NCI-H2227 treated with DMSO at 0.1 percent for 48 hours (cell line): ENCODE measurements around the gene KAT2B.

Source experiments
- DNase-seq: peaks from one replicate; lab custom pipeline; 2025; lab: John Stamatoyannopoulos, UW

The KAT2B gene

DNA sequence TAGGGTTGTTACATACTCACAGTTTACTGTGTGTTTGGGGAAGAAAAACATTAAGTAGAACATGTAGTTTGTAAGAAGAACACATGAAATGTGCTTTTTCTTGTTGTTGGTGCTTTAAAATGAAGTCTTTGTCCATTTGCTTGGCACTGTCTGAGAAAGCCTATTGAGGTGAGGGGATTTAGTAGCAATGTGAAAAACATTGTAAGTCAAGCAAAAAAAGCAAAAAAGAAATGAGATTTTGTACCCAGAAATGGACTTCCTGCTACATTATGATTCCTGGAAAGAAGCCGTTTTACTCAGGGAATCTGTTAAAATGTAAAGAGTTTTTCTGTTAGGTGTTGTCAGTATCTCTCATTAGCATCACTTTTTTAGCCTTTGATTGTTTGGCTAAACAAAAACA is 59.9 kb downstream of the KAT2B start:
- DNase-seq = no peak

- DNase-seq = no peak
These were observed 60.8 kb downstream of the KAT2B start for GRCh38 chr3:20101041-20101440.

DNA sequence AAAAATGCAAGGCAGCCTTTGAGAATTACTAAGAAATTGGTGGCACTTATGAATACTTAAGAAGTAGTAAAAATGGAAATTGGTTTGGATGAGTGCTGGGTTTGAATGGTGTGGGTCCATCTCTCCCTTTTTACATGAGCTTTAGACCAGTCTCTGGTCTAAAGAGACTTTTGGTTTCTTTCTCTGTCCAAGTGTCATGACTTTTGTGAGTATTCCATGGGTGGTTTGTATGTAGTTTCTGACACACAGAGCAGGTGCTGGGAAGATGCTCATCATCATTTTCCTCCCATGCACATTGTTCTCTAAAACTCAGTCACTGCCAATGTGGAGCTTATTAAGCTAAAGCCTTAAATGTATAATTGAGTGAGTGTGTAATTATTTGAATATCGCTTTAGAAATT is 63.5 kb downstream of the KAT2B start:
- no peak for DNase-seq

- DNase-seq = no peak
These were observed 64.0 kb downstream of the KAT2B start for GRCh38 chr3:20104167-20104661.

DNA sequence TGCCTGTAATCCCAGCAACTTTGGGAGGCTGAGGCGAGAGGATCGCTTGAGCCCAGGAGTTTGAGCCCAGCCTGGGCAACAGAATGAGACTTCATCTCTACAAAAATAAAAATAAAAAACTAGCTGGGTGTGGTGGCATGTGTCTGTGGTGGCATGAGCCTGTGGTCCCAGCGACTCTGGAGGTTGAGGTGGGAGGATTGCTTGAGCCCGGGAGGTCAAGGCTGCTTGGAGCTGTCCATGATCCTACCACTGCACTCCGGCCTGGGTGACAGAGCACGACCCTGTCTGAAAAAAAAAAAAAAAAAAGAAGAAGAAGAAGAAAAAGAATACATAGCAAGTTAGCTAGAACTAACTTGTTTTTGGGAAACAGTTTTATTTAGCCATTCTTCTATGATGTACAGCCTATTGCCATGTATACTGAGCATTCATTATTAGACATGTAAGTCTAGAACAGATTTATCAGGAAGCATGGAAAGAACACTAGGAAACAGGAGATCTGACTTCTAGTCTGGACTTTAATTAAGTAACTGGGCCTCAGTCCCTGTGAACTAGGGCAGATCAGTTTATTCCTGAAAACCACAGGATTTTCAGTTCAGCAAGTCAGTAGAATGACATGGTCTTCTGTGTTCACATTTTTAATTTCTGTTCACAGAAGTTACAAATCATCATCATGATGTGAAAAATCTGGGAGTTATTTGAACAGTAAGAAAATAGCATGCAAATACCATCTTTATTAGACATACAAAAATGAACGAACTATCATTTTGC is 65.5 kb downstream of the KAT2B start:
- DNase-seq = no peak

DNA sequence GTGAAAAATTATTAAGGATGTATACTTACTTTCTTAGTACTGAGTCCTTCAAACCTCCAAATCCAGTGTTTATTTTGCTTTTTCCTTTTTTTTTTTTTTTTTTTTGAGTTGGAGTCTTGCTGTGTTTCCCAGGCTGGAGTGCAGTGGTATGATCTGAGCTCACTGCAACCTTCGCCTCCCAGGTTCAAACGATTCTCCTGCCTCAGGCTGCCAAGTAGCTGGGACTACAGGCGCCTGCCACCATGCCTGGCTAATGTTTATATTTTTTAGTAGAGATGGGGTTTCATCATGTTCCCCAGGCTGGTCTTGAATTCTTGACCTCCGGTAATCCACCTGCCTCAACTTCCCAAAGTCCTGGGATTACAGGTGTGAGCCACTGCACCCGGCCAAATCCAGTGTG is 67.5 kb downstream of the KAT2B start:
- no peak for DNase-seq

DNA sequence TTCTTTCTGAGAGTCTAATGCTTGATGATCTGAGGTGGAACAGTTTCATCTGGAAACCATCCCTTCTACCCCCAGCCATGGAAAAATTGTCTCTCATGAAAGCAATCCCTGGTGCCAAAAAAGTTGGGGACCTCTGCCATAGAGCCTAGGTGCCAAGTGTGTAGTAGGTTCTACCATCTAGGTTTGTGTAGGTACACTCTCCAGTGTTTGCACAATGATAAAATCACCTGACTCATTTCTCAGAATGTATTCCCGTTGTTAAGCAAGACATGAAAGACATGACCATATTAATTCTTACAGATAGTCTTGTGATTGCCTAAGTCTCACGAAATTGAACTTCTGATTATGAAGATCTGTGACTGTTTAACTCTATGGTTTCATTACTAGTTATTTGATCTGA is 68.6 kb downstream of the KAT2B start:
- no peak for DNase-seq

GRCh38 chr3:20110826-20111225 is 70.6 kb downstream of the KAT2B start:
- no peak for DNase-seq

DNA sequence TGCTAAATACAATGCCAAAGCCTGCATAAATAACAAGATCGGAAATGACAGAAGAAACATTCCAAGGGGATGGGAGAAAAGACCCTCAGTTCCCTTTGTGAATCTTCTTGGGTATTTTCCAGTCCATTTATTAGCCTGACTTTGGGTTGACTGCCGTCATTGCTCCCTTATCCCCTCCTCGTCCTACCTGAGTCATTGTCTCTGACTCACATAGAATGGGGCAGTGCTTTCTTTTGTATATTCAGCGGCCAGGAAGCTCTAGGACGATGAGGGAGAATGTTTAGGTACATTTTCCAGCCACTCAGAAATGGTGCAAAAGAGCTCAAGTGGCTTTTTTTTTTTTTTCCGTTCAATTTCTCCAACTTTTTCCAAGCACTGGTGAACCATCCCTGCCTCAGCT is 71.6 kb downstream of the KAT2B start:
- no peak for DNase-seq

GRCh38 chr3:20121088-20121487 is 80.8 kb downstream of the KAT2B start:
- no peak for DNase-seq

DNA sequence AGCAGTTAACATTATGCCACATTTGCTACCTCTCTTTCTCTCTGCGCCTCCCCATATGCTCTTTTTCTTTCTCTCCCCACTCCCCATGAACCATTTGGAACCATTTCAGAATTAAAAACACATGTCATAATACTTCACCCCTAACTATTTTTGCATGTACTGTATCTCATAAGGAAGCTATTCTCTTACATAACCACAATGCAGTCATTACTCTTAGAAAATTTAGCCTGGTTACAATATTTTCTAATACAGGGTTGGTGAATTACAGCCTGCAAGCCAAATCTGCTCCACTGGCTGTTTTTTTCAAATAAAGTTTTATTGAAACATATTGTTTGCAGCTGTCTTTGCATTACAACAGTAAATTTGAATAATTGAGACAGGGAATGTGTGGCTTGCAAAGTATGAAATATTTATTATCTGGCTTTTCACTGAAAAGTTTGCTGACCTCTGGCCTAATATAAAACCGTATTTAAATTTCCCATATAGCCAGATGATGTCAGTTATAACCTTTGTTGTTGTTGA is 82.9 kb downstream of the KAT2B start:
- no peak for DNase-seq

- DNase-seq = no peak
These were observed 85.0 kb downstream of the KAT2B start for GRCh38 chr3:20125289-20125688.

DNA sequence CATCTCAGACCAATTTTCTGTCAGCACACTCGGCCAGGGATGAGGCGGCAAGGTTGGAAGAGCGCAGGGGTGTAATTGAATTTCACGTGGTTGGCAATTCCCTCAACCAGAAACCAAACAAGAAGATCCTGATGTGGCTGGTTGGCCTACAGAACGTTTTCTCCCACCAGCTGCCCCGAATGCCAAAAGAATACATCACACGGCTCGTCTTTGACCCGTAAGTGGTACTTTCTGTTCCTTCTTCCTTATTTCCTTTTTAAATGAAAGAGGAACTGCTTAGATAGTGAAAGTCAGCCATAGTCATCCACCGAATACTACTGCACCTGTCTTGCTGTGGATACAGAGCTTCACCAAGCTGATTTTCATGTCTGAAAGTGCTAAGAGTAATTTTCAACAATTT is 85.7 kb downstream of the KAT2B start:
- no peak for DNase-seq

DNA sequence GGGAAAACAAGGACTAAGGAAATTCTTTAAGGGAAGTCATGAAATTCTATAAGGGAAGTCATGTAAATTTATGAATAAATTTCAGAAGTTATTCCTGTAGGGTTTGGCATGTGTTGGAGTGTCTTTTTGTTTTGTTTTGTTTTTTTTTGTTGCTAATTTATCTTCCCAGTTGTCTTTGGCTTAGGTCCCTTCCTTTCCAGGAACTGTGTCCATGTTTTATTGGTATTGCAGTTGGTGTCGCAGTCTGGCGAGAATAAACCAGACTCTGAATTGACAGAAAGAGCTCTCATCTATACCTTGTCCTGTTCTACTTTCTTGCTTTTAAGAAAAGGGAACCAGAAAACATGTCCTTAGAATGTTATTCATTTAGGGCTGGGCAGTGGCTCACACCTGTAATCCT is 88.1 kb downstream of the KAT2B start:
- DNase-seq = no peak

DNA sequence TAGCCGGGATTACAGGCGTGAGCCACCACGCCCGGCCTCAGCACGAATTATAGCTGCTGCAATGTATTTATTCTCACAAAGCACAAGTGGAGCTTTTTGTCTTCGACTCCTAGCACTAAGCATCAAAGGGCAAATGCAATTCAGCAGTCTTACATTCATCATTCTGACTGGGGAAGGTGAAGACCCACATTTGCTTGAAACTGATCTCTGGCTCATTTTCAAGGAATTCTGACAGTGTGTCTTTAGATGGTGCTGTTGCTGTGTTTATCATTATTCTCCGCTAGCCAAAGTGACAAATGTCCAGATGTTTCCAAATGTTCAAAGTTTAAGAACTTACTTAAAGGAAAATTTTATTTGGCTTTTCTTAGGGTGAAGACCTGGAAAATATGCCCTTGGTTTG is 89.9 kb downstream of the KAT2B start:
- DNase-seq = peak; percentile 35

GRCh38 chr3:20136231-20136630 is 96.0 kb downstream of the KAT2B start:
- DNase-seq = no peak

GRCh38 chr3:20137647-20138046 is 97.4 kb downstream of the KAT2B start:
- DNase-seq = no peak

DNA sequence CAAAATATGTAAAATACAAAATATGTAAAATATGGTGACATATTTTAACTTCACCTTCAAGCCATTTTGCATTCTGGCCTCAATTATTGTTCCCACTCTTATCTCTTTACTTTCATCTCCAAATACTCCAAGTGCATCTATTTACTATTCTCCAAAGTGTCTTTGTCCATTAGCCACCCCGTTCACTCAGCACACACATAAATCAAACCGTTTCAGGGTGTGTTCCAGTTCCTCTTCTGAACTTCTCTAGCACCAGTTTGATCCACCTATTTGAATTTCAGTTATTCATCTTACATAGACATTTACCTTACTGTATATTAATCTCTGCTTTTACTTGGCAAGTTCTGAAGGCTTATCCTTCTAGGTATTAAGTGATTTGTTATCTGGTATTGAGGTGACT is 100.6 kb downstream of the KAT2B start:
- no peak for DNase-seq

- DNase-seq = no peak
These were observed 101.1 kb downstream of the KAT2B start for GRCh38 chr3:20141316-20141715.

DNA sequence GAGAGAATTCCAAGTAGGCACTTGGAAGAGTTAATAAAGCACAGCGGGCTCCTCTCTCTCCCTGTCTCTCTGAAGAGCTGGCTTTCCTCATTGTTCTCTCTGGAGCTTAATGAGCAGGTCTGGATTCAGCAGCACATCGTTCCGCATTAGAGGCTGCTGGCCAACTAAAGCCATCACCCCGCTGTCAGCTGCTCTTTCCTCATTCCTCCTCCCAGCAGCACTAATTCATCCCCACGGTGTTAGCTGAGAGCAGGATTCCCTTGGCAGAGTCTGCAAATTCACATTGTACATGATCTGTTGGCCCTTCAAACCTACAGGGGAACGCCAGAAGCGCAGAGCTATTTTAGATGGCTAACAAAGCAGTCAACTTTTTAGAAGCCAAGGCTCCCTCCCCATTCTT is 101.6 kb downstream of the KAT2B start:
- DNase-seq = peak; percentile 62

DNA sequence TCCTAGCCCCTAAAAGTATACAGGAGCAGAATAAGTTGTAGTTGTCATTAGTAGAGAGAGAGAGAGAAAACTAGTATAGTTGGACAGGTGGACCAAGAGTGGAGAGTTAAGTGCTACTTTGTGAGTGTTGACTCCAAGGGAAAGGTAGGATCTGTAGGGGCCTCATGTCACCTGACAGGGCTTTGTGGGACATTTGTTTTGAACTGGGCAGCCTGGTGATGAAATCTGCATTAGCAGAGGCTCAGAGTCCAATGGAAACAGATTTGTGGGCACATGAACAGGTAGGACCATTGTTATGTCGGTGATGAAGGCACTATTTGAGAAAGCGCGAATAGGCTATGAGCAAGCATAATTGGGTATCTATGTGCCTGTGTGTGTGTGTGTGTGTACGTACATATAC is 102.3 kb downstream of the KAT2B start:
- DNase-seq = no peak

- DNase-seq = no peak
These were observed 103.3 kb downstream of the KAT2B start for GRCh38 chr3:20143519-20143918.

- DNase-seq = peak; percentile 1
These were observed 105.6 kb downstream of the KAT2B start for GRCh38 chr3:20145874-20146273.

GRCh38 chr3:20146301-20146700 is 106.1 kb downstream of the KAT2B start:
- no peak for DNase-seq
